Gastrocnemius medialis (tissue), 4 donors: ENCODE data around the gene FEV. TPM values are rescaled to one million over a fixed set of nuclear protein-coding genes. Genes with fewer than 3 reads are reported as not detected.
"Not testable (repeated sequence)": the region's sequence is repeated elsewhere in the genome, so short reads cannot be mapped to it uniquely, and the experiment has no call there.

Experiments used
- ATAC-seq, 2 donors: fragments of 150-250 bp; one replicate each; pipeline ENCODE4 v1.9.1; 2016
- DNase-seq, 2 donors: peaks; one replicate each; pipeline ENCODE4 v3.0.0-alpha.2; 2019
- H3K27ac ChIP-seq, 4 donors: fragments of 200-600 bp; sonication (generic); 1 replicate in 1 of 4; 2 replicates in 3 of 4; pipeline ENCODE4 v1.5.1; 2016 to 2018; ENCODE audit warnings: mild to moderate bottlenecking in 2 of 4, moderate library complexity in 1 of 4
- H3K27me3 ChIP-seq, 3 donors: fragments of 200-600 bp; sonication (generic) in 2 of 3; 1 replicate in 1 of 3; 2 replicates in 2 of 3; pipeline versions ENCODE4 v1.5.1 to v1.6.0; 2016 to 2019; ENCODE audit warnings: mild to moderate bottlenecking in 1 of 3, moderate library complexity in 1 of 3
- H3K36me3 ChIP-seq, 2 donors: fragments of 200-600 bp; sonication (generic) in 1 of 2; one replicate each; pipeline ENCODE4 v1.5.1; 2017 to 2018
- H3K4me1 ChIP-seq, 2 donors: fragments of 200-600 bp; sonication (generic) in 1 of 2; one replicate each; pipeline ENCODE4 v1.5.1; 2016 to 2017; ENCODE audit warnings: mild to moderate bottlenecking in 2 of 2
- H3K4me3 ChIP-seq, 4 donors: fragments of 200-600 bp; sonication (generic) in 3 of 4; 1 replicate in 1 of 4; 2 replicates in 3 of 4; pipeline ENCODE4 v1.5.1; 2016 to 2019; ENCODE audit warnings: mild to moderate bottlenecking in 2 of 4
- H3K9me3 ChIP-seq, 3 donors: fragments of 200-600 bp; sonication (generic) in 2 of 3; 1 replicate in 1 of 3; 2 replicates in 2 of 3; pipeline ENCODE4 v1.5.1; 2016 to 2019
- CTCF ChIP-seq, 5 experiments: fragments of 450-650 bp in 3 of 5; fragments of 200-600 bp in 2 of 5; sonication (generic) in 2 of 5; IDR thresholded peaks in 4 of 5; conservative IDR thresholded peaks in 1 of 5; 1 replicate in 4 of 5; 2 replicates in 1 of 5; pipeline ENCODE4 v1.5.1; 2016 to 2019; ENCODE audit warnings: antibody characterized with exemption in 5 of 5, mild to moderate bottlenecking in 3 of 5, moderate library complexity in 3 of 5
- POLR2A ChIP-seq, 2 donors: fragments of 450-650 bp; IDR thresholded peaks; one replicate each; pipeline ENCODE4 v1.6.1; 2017; ENCODE audit warnings: antibody characterized with exemption in 2 of 2, mild to moderate bottlenecking in 2 of 2, moderate library complexity in 2 of 2
- in situ Hi-C, 4 donors: fragments of 200-750 bp; cut with MboI; loops; one replicate each; pipeline versions ENCODE4 v1.15.0 to v1.8.0; 2017; ENCODE audit warnings: low sequenced_read_pairs in 4 of 4
- intact Hi-C: fragments of 100-400 bp; cut with DNase I; formaldehyde crosslinking; loops from one replicate; pipeline ENCODE4 v1.15.1; 2023; ENCODE audit warnings: low total_unique reads
- microRNA counts, 2 donors: library from miRNA; unstranded; fragments of <30 nt; microRNA quantifications; one replicate each; lab custom pipeline; 2016
- microRNA-seq, 2 donors: library from miRNA; unstranded; fragments of <30 nt; microRNA quantifications; one replicate each; pipeline ENCODE4, GENCODE V29; 2016; ENCODE audit warnings: borderline replicate concordance in 2 of 2
- total RNA-seq, 4 donors: library from RNA; depleted of rRNA; stranded (reverse); fragments of >200 nt; gene quantifications; one replicate each; pipeline versions ENCODE4 v1.1.0 to v1.2.3, GENCODE V29; 2016

FEV gene
- total RNA-seq, 4 donors from 2014 or later: not detected

DNA sequence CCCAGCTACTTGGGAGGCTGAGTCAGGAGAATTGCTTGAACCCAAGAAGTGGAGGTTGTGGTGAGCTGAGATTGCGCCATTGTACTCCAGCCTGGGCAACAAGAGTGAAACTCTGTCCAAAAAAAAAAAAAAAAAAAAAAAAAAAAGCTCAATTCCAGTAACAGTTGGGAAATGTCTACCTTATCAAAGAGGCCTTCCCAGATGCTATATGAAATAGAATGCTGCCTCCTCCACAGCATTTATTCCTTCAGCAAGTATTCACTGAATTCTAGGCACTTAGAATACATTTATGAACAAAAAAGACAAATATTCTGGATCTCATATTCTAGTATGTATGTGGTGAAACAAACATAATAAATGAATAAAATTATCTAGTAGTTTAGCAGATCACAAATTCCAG, 38.4 kb downstream of the FEV start:
- no peak for TF ChIP-seq CTCF (IDR thresholded peaks at IDR 0.05 in 4 of 5, conservative IDR thresholded peaks at IDR 0.05 in 1 of 5)
- TF ChIP-seq POLR2A (IDR thresholded peaks at IDR 0.05): no peak
- Histone ChIP-seq H3K9me3 (no peaks in the 10 kb centered on the region), H3K36me3 (no peaks in the 10 kb centered on the region), H3K4me3 (no peak overlapping the region), H3K4me1 (no peaks in the 10 kb centered on the region), H3K27ac (no peak overlapping the region), H3K27me3 (peaks cover 4 to 22% (median 9%) of the 10 kb centered on the region in 3 donors)
- ATAC-seq (no peak), DNase-seq (no peak)
- in situ Hi-C loops: no loop called here
- intact Hi-C loops: no loop called here

- no peak overlapping the region for H3K27ac ChIP-seq
- H3K36me3 ChIP-seq: no peaks in the 10 kb centered on the region
- H3K4me3 ChIP-seq: no peak overlapping the region
- ATAC-seq (no peak), DNase-seq (no peak)
- TF ChIP-seq POLR2A (IDR thresholded peaks at IDR 0.05): no peak
- TF ChIP-seq CTCF (IDR thresholded peaks at IDR 0.05 in 4 of 5, conservative IDR thresholded peaks at IDR 0.05 in 1 of 5): no peak
- peaks cover 4 to 23% (median 9%) of the 10 kb centered on the region in 3 donors for H3K27me3 ChIP-seq
- in situ Hi-C loops: no loop called here
- H3K9me3 ChIP-seq: no peaks in the 10 kb centered on the region
- no peaks in the 10 kb centered on the region for H3K4me1 ChIP-seq
- intact Hi-C loops: no loop called here
Observed at GRCh38 chr2:218944759-218945404, 40.1 kb downstream of the FEV start.

GRCh38 chr2:218931751-218932150, 53.2 kb downstream of the FEV start:
- H3K4me3 ChIP-seq, DNase-seq, H3K27ac ChIP-seq, H3K9me3 ChIP-seq, H3K4me1 ChIP-seq, intact Hi-C loops, H3K36me3 ChIP-seq, ATAC-seq, in situ Hi-C loops: not testable (repeated sequence)
- peaks cover 0 to 15% (median 14%) of the 10 kb centered on the region in 3 donors for H3K27me3 ChIP-seq

MicroRNA genes within 50 kb of the gene (microRNA counts, 767-probe panel; counts per million panel counts)
- microRNA hsa-miR-375 (lab: Ali Mortazavi, UCI): 356 to 448 counts per million in 2 donors

Small RNA genes within 50 kb of the gene (microRNA-seq; reads per million reads assigned to microRNA genes)
- 224 to 250 reads per million in 2 donors for gene MIR375

Other genes starting within 250 kb of the FEV start
- 10 to 100 TPM; 17.9 to 56.3 (median 26.8) TPM for gene CYP27A1, start 203.0 kb downstream of the FEV start, total RNA-seq
- gene PRKAG3, start 153.4 kb downstream of the FEV start, total RNA-seq: 10 to 100 TPM in 3 of 4 donors, 1 to 10 TPM in 1; 8.3 to 65.4 (median 44.3) TPM
- 1 to 10 TPM in 2 of 4 donors, under 1 TPM in 2; 0.36 to 3.9 (median 2.1) TPM for gene WNT6, start 125.4 kb downstream of the FEV start, total RNA-seq
- not detected for gene WNT10A, start 104.3 kb downstream of the FEV start, total RNA-seq
- not detected for gene CDK5R2, start 25.5 kb downstream of the FEV start, total RNA-seq
- gene CRYBA2, start 8.2 kb upstream of the FEV start, total RNA-seq: not detected
- under 1 TPM in 1 of 4 donors, not detected in 3; 0.09 TPM for gene CFAP65, start 56.3 kb upstream of the FEV start, total RNA-seq
- gene IHH, start 75.7 kb upstream of the FEV start, total RNA-seq: under 1 TPM in 1 of 4 donors, not detected in 3; 0.27 TPM
- gene NHEJ1, start 175.6 kb upstream of the FEV start, total RNA-seq: 10 to 100 TPM; 24.5 to 39.0 (median 26.4) TPM
- gene SLC23A3, start 184.8 kb upstream of the FEV start, total RNA-seq: 1 to 10 TPM in 1 of 4 donors, under 1 TPM in 1, not detected in 2; 0.11 to 1.5 TPM
- 100 to 1,000 TPM in 1 of 4 donors, 10 to 100 TPM in 3; 53.5 to 114 (median 55.9) TPM for gene CNPPD1, start 191.7 kb upstream of the FEV start, total RNA-seq
- gene RETREG2, start 193.1 kb upstream of the FEV start, total RNA-seq: 10 to 100 TPM; 39.8 to 57.2 (median 44.9) TPM
- gene ZFAND2B, start 221.6 kb upstream of the FEV start, total RNA-seq: 10 to 100 TPM; 33.2 to 60.8 (median 41.2) TPM
- 10 to 100 TPM; 15.0 to 45.8 (median 31.8) TPM for gene ABCB6, start 233.8 kb upstream of the FEV start, total RNA-seq
- 100 to 1,000 TPM; 111 to 208 (median 176) TPM for gene ATG9A, start 244.5 kb upstream of the FEV start, total RNA-seq
- gene ANKZF1, start 244.6 kb upstream of the FEV start, total RNA-seq: 10 to 100 TPM; 13.0 to 23.0 (median 19.1) TPM